Stimulated activated CD4-positive, alpha-beta T cell treated with anti-CD3 and anti-CD28 coated beads, Interleukin-1b, Interleukin-23, amount 100 ng/mL, for 4 hours (primary cell): ENCODE measurements around the gene FOXD4.
"Not testable (repeated sequence)": the region's sequence is repeated elsewhere in the genome, so short reads cannot be mapped to it uniquely, and the experiment has no call there.

ENCODE experiments used
- DNase-seq, 2 donors: peaks; one replicate each; pipeline ENCODE4 v3.0.0-alpha.2; 2020; ENCODE audit warnings: low read depth in 2 of 2

Gene FOXD4

DNA sequence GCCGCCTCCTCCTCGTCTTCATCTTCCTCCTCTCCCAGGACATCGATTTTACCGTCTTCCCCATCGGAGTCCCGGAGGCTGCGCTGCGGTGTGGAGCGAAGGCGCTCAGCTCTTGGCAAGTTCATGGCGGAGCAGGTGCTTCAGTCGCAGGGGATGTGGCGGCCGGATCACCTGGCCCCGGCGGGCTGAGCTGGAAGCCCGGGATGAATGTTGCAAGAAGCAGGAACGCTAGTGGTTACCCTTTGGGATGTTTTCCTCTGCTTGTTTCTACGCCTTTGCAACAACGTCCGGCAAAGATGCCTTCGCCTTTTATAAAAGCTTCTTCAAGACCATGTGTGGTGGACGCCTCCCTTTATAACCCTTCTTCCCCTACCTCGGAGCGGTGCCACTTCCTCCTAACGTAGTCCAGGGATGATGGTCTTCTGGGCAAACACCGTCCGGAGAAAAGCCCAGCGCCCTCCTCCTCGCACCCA, at the start of gene FOXD4:
FOXD4 (minus strand) TSS at position 423 of the 473 bp plus-strand sequence; CDS start at position 125, 298 bp downstream.
- DNase-seq, result not testable (repeated sequence)

DNA sequence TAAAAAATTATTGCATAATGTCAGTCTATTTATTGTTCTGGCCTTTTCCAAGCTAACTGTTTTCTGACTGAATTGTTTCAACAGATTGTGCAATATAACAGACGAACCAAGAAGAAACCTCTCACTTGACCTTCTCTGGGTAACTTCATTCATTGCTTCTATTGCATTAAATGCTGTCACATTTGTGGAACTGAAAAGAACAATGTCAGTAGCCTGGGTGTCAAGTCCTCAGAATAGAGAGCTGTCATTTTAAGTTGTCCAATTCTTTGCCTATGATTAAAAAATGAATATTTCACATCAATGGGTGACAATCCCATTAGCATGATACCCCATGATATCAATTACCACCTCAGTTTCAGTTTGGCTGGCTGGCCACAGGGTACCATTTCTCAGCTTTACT, 41.7 kb upstream of the FOXD4 start:
- DNase-seq, result not testable (repeated sequence)

DNA sequence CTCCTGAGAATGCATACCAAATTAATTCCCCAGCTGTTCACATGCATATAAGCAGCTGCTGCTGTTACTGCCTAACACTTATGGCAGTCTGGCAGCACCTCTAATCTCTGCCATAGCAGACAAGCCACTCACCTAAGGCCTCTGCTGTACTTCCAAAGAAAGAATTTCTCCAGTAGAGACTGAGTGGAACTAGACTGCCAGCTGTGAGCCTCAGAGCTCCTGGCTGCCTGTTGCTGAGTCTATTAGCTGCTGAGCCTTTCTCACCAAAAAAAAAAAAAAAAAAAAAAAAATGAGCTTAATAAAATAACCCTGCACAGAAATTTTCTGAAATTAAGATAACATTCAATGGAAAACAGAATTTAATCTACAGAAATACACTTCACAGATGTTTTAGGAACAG, 33.0 kb upstream of the FOXD4 start:
- not testable (repeated sequence) for DNase-seq

DNA sequence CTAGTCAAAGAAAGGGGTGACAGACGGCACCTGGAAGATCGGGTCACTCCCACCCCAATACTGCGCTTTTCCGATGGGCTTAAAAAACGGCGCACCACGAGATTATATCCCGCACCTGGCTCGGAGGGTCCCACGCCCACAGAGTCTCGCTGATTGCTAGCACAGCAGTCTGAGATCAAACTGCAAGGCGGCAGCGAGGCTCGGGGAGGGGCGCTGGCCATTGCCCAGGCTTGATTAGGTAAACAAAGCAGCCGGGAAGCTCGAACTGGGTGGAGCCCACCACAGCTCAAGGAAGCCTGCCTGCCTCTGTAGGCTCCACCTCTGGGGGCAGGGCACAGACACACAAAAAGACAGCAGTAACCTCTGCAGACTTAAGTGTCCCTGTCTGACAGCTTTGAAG, 21.7 kb upstream of the FOXD4 start:
- DNase-seq, result not testable (repeated sequence)

DNA sequence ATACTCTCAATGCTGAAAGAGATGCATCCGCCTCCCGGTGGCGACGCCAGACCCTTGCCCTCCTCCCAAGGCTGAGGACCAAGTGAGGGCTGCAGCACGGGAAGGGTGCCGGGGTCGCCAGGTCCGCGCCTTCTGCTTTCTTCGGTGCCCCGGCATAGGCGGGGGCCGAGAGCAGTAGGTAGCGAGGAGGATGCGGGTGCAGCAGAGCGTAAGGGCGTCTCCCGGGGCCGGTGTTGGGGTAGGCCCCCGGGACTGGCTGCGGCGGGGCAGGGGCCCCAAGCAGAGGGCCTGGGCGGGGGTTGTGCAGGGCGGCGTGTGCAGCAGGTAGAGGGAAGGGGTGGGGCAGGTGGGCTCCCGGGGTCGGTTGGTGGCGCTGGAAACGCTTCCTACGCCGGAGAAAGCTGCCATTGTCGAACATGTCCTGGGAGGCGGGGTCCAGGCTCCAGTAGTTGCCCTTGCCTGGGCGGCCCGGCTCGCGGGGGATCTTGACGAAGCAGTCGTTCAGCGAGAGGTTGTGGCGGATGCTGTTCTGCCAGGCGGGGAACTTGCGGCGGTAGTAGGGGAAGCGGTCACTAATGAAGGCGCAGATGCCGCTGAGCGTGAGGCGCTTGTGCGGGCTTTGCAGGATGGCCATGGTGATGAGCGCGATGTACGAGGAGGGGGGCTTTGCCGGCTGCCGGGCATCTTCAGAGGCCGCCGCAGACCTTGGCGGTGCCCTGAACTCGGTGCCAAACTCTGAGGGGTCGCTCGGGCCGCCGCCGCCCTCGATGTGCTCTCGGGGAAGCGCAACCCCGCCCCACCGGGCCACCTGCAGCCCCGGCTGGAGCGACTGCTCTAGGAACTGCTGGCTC, 848 bp downstream of the FOXD4 start:
- DNase-seq, result peak in 1 of 2 donors; percentile 10

DNA sequence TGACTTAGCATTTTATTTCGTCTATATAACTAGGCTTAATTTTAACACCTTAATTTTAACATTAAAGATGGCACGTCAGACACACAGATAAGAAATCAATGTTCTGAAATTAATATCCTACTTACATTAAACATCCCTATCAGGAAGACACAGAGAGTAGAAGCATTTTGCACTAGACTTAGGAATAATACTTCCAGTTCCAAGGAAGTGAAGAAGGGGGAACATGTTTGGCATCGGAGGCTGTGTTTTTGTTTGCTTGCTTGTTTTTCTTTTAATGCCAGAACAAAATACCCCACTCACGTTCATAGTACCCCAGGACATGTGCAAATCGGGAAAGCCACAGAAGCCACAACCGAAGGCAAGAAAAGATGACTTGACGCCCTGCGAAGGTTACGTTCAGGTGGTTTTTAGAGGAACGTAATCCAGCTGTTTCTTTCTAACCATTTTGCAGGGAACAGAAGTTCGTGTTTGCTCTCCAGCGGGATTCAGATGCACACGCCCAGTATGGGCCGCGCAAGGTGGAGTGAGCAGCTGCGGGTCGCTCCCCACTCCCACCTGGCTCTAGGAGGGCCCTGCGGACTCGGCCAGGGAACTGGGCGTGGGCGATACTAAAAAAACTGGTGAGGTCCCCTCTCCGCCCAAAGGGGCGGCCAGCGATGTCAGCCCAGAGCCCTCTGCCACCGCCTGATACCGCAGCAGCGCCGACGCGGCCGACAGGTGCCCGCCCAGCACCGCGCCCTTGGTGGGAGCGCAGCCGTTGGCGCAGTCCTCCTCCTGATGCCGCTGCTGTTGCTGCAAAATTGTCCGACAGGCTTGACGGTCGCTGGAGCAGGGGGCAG, 1.8 kb downstream of the FOXD4 start:
- peak in 1 of 2 donors; percentile 6 for DNase-seq

DNA sequence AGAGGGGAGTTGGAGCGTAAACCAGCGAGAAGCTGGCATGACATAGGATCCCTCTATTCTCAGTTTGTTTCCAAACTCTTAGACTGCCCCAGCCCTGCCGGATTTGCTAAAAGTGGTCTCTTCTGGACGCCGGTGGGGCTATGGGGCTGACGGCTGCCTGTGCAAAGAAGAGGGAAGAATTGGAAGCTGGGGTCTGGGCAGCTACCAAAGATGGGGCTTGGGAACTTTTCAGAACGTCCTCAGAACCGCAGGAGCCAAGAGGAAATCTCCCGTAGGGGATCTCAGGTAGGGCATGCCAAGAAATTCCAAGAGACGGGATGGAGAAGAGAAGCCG, 3.1 kb downstream of the FOXD4 start:
- not testable (repeated sequence) for DNase-seq

DNA sequence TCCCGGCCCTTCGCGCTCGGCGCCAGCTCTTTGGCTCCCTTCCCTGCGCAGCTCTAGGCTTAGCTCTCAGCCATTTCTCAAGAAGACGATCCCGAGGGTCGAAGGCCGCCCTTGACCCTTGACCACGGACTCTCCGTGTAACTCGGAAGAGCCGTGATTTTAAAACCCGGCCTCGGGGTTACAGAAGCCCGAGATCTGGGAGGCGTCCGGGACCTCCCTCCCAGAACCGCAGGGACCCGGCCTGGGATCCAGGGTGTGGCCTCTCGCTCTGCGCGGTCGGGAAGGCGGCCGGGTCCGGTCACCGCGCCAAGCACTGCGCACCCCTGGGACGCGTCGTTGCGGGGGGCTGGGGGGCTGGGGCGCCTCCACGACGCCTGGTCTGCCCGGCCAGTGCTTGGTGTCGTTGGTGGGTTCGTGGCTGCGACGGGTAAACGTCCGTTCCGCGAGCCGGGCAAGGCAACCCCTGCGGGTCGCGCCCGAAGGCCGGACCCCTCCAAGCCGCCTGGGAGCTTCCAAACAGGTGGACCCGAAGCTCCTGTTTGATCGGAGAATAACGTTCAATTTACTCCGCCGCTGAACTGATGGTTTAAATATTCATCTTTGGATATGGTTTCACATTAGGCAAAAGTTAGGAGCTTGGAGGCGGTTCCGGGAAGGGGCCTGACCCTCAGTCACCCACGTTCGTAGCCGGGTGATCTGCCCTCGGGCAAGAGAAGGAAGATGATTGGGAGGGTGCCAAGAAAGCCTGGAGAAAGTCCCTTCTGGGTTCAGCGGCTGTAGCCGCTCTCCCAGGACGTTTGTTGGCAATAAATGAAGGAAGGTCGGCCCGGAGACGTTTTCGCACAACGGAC, 3.7 kb downstream of the FOXD4 start:
- DNase-seq, result peak in 1 of 2 donors; percentile 5

DNA sequence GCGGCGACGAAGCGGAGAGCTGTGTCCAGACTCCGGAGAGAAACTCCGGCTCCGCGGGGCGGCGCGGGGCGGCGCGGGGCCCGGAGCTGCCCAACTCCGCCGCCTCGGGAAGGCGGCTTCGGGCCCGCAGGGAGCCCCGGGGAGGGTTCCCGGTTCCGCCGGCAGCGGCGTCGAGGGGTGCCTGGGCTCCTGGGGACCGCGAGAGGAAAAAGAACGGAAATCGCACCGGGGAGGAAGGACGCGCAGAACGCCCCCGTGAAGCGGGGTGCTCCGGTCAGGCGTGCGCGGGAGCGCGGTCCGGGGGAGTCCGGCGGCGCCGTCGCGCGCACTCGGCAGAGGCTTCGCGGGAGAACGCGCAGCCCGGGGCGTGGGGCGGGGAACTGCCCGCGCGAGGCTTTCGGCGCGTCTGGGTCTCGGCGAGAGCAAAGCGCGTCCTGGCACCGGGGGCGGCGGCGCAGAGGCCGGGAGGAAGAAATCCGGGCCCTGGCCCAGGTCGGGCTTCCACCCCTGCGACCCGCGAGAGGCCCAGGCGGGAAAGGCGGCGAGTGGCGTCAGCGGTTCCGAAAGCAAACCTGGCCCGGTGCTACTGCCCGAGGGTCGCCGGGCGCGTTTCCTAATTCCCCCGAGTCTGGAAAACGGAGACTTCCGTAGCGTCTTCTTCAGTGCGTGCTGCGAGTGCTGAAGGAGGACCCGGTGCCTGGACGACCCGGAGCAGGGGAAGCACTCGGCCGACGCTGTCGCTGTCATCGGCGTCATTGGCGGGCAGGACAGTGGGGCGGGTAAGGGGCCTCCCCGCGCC, 4.5 kb downstream of the FOXD4 start:
- DNase-seq, result peak in 1 of 2 donors; percentile 28

DNA sequence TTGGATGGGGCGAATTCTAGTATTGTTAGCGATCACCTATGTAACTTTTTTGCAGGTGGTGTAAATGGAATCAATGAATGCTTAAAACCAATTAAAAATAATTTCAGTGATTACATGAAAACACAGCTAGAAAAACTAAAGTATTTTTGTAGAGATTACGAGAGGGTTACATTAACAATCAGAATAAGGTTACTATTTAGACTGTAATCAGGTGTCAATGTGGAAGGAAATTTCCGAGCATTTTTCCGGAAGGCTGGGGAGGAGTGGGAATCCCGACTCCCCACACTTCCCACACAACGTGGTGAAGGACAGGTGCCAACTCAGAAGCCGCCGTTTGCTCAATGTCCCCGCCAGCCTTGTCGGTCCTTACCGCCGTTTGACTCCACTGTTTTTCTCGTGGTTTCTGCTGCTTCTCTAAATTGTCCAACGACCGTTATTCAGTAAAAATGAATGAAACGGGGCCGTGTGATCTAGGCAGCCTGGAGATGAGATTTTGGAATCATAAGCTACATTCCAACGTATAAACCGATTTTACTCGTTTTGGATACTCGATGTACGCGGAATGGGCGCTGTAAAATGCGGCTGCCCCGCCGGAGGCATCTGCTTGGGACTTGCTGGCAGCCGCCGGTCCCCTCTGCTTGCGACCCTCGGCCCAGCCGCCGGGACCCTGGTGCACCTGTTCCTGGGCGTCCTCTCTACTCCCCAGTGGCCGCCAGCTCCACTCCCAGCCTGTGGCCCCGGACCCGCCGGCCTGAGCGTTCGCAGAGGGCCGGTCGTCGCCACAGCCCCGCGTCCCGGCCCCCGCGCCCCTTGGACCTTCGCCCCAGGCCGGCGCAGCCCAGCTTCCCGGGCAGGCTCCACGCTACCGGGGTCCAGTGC, 5.4 kb downstream of the FOXD4 start:
- not testable (repeated sequence) for DNase-seq

DNA sequence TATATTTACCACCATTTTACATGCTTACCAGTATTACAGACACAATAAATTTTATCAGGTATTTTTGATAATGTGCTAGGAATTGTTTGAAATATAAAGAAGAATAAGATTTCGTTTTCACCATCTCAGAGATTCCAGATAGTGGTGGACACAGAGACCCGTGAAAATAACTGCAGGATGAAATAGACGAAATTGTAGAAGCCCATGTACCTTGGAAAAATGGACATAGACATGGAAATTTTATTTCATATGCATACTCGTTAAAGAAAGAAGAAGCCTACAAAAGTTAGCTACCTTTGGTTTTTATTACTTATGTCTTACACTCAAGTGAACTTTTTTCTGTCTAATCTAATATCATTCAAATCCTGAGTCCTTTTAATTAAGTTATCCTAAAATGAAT, 7.5 kb downstream of the FOXD4 start:
- not testable (repeated sequence) for DNase-seq

DNA sequence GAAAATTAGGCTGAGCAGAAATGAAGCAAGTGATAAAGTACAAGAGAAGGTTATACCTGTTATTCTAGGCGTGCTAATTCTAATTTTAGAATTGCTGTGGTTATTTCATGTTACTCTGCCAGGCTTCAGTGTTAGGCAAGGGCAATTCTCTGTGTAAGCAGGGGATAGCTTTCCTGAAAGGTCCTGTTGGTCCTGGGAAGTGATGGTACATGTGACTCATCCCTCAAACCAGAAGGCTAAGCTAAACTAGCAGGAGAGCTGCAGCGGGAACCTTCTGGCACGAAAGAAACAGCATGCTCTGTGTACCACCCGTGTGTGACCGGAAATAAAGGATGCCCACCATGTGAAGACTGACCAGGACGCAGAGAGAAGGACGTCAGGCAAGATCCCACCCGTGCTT, 8.7 kb downstream of the FOXD4 start:
- DNase-seq, result not testable (repeated sequence)

DNA sequence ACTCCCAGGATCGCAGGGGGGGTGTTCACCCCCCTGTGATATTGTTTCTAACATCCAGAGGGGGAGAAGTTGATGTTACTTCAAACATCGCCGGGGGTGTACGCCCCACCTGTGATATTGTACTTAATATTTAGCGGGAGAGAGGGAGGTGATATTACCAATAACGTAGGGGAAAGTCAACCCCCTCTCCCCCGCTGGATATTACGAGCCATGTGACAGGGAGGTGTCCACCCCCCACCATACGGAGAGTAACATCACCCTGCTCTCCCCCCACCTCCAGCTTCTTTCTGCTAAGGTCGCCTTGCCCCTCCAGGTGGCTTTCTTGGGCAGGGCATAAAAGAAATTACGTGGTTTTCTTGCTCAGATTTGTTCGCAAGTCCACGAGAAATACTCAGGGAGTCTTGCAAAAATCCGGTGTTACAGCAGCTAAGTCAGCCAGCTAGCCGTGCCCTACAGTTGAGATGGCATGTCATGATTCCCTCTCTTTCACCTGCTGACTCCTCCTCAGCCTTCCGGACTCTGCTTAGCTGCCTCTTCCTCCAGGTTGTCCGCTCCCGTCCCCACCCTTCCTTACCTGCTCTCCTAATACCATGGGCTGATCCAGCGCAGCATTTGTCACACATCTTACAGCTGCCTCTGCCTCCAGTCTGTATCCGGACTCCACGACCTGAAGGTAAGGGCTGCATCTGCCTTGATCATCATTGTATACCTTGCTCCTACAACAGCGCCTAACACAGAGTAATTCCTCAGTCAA, 9.3 kb downstream of the FOXD4 start:
- not testable (repeated sequence) for DNase-seq

DNA sequence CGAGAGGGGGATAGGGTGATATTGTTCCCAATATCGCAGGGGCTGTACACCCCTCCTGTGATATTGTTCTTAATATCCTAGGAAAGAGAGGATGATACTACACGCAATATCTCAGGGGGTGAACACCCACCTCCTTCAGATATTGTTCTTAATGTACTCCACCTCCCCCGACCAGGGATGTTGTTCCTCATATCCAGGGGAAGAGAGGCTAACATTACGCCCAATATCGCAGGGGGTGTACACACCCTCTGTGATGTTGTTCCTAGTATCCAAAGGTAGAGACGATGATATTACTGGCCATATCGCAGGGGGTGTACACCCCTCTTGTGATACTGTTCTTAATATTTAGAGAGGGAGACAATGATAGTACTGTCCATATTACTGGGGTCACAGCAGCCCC, 12.2 kb downstream of the FOXD4 start:
- not testable (repeated sequence) for DNase-seq

DNA sequence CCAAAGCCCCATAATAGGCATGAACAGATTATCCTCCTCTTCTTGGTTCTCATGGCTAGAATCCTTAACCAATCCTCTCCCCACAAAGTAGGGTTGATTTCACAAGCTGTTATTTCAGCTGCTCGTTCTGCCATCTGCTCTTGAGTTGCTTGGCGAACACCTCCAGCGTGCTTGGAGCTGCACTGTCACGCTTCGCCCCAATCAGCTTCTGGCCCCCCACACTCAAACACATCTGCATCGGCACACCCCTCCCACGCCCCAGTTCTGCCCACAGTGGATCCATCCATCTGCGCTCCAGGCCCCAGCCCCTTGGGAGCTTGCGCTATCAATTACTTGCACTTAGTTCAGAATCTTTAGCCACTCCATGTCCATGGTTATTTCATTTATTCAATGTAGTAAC, 17.8 kb downstream of the FOXD4 start:
- not testable (repeated sequence) for DNase-seq

DNA sequence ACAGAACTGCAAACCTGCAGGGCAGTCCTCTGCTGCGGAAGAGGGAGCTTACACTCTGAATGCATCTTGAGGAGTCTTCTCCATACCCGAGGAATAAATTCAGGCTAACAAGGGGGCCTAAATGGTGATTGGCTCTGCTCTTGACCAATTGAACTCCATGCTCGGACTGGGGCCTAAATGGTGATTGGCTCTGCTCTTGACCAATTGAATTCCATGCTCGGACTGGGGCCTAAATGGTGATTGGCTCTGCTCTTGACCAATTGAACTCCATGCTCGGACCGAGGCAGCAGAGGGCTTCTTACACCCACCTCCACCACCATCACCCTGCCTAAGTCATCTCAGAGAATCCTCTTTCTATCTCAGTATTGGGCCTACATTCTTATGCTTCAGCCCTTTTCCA, 18.4 kb downstream of the FOXD4 start:
- not testable (repeated sequence) for DNase-seq

DNA sequence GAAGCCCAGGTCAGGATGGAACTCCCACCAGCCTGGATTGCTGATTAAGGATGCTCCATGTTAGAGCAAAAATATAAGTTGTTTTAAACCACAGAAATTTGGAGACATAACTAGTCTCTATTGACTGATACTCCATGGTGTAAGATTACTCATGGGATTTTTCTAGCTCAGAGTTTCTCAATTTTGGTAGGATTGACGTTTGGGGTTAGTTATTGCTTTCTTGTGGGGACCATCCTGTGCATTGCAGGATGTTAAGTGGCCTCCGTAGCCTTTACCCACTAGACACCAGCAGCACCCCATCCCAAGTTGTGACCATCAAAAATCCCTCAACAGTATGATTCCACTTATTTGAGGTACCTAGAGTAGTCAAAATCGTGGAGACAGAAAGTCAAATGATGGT, 19.4 kb downstream of the FOXD4 start:
- not testable (repeated sequence) for DNase-seq

DNA sequence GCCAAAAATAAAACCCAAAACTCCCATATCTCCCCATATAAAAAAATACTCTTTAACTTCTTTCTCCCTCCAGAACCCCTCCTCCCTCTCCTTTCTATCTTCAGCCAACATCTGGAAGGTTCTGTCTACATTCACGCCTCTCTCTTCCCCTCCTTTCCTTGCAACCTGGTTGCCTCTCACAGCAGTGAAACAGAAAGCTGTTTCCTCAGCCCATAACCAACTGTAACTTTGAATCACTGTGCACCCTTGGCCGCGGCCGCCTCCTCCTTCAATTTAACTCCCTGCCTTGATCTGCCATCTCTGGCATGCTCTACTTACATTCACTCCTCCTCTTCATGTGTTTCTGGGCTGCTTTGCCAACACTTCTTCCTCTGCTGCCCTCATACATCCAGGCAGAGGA, 23.2 kb downstream of the FOXD4 start:
- DNase-seq, result not testable (repeated sequence)

DNA sequence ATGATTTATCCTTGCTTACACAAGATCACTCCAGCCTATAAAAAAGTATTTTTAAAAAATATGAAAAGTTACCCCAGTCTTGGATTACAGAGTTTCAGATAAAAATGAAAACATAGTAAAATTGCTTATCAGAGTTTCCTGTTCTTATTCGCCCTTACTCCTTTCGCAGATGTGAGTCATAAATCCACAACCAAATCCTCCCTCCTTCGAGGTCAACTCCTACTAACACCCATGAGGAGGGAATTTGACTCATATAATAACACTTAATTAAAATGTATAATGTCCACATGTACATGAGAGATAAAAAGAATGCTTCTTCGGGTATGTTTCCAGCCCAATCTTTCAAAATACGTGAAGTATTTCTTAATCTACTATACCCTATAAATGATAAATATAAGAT, 23.9 kb downstream of the FOXD4 start:
- not testable (repeated sequence) for DNase-seq
